Coronary artery (tissue), 2 donors: ENCODE measurements around the gene TPD52L1.

Experiments
- DNase-seq: peaks from one replicate; pipeline ENCODE4 v3.0.0-alpha.2; 2017; ENCODE audit warnings: low spot score
- H3K27ac ChIP-seq, 2 donors: fragments of 200-600 bp; sonication (generic); one replicate each; pipeline ENCODE4 v1.5.1; 2016 to 2019
- H3K4me3 ChIP-seq: fragments of 200-600 bp; sonication (generic); 2 replicates; pipeline ENCODE4 v1.5.1; 2016; ENCODE audit warnings: mild to moderate bottlenecking, moderate library complexity
- CTCF ChIP-seq: fragments of 200-600 bp; sonication (generic); IDR thresholded peaks from one replicate; pipeline ENCODE4 v1.5.1; 2019; ENCODE audit warnings: antibody characterized with exemption

The TPD52L1 gene

GRCh38 chr6:125189494-125189893, 35.9 kb downstream of the TPD52L1 start:
- H3K4me3 ChIP-seq, result no peak overlapping the region
- H3K27ac ChIP-seq, result peak overlapping the region; percentile 9 to 13
- DNase-seq, result no peak
- no peak for TF ChIP-seq CTCF

DNA sequence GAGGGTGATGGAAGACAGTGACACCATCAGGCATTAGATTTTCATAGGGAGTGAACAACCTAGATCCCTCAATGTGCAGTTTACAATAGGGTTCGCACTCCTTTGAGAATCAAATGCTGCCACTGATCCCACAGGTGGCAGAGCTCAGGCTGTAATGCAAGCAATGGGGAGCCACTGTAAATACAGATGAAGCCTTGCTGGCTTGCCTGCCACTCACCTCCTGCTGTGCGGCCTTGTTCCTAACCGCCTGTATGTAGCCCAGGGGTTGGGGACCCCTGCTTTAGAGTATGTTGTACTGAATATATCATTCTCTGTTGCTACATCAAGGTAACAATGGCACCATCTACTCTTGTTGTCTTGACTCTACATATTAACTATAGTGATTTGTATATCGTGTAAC, 37.1 kb downstream of the TPD52L1 start:
- TF ChIP-seq CTCF, result no peak
- H3K4me3 ChIP-seq, result no peak overlapping the region
- H3K27ac ChIP-seq, result no peak overlapping the region
- DNase-seq, result no peak

GRCh38 chr6:125191916-125192609, 38.5 kb downstream of the TPD52L1 start:
- no peak for DNase-seq
- Histone ChIP-seq H3K27ac (no peak overlapping the region), H3K4me3 (no peak overlapping the region)
- TF ChIP-seq CTCF, result no peak

GRCh38 chr6:125192610-125192930, 39.0 kb downstream of the TPD52L1 start:
- Histone ChIP-seq H3K4me3 (no peak overlapping the region), H3K27ac (no peak overlapping the region)
- TF ChIP-seq CTCF, result no peak
- no peak for DNase-seq

DNA sequence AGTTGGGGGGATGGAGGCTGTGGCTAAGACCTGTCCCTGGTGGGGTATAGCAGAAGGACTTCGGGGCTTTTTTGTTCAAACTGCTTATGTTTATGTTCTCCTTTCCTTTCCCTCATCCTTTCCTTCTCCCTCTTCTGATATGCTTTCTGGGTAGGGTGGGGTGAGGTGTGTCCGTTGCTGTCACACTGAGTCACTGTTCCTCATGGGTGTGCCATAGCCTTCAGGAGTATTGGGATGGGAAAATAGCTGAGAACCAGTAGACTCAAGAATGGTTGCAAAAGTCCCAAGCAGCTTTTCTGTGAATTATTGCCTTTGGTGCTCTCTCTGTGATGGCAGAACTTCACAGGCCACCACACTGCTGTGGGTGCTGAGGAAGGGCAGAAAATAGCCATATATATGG, 39.6 kb downstream of the TPD52L1 start:
- DNase-seq, result no peak
- no peak for TF ChIP-seq CTCF
- Histone ChIP-seq H3K27ac (no peak overlapping the region), H3K4me3 (no peak overlapping the region)

DNA sequence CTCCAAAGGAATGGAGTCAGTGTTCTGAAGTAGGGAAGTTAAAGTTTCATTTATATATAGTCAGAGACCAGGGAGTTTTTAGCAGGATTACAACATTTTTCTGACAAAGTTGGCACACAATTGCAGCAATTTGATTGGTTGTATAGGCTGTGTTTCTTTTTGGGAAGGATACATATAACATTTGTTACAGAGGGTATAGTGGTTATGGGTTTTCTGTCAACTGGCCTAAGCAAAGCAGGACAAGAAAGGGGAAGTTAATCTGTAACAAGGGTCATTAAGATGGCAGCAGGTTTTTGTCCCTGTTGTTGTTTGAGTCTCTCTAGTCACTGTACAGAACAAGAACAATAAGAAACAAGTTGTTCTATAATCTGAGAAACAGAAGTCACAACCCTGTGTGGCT, 41.4 kb downstream of the TPD52L1 start:
- no peak for DNase-seq
- Histone ChIP-seq H3K27ac (no peak overlapping the region), H3K4me3 (no peak overlapping the region)
- no peak for TF ChIP-seq CTCF

DNA sequence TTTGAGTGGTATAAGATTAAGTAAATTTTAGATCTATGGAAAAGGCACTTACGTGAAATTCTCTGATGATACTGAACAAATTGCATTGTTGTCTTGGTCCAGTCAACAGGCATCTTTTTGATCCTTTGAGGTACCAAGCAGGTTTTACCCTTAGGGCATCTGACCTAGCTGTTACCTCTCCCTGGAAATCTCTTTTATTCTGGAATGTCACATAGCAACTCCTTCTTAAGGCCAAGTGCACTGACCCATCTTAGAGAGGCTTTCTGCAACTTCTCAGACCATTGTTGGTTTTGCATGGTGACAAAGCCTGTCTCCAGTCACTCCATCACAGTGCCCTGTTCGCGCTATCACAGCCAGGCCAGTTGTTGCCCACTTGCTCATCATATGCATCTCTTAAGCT, 42.0 kb downstream of the TPD52L1 start:
- TF ChIP-seq CTCF, result no peak
- no peak overlapping the region for H3K4me3 ChIP-seq
- DNase-seq, result no peak

More for the DNA sequence above, 42.0 kb downstream of the TPD52L1 start:
- H3K27ac ChIP-seq, result no peak overlapping the region
